ENCODE measurements around the gene SNX21.
"Not testable (repeated sequence)": the region's sequence is repeated elsewhere in the genome, so short reads cannot be mapped to it uniquely, and the experiment has no call there.

Gene SNX21

GRCh38 chr20:45851501-45851900 lies 17.9 kb downstream of the SNX21 start:
- no peak for DNase-seq

GRCh38 chr20:45852326-45852725 lies 18.7 kb downstream of the SNX21 start:
- no peak for DNase-seq

GRCh38 chr20:45853484-45853883 lies 19.9 kb downstream of the SNX21 start:
- DNase-seq = no peak

- DNase-seq = peak; percentile 100
These were observed 23.7 kb downstream of the SNX21 start, which contains the start of the genes ACOT8 and ZSWIM3 for GRCh38 chr20:45857114-45857881. Gene ACOT8, minus strand, starts transcription at chr20:45857392. Its CDS starts 77 bp downstream, at chr20:45857315. Gene ZSWIM3, plus strand, starts transcription at chr20:45857614. Its CDS starts 212 bp downstream, at chr20:45857826.

- no peak for DNase-seq
These were observed 24.2 kb downstream of the SNX21 start for GRCh38 chr20:45857882-45858216.

- no peak for DNase-seq
These were observed 26.3 kb downstream of the SNX21 start for GRCh38 chr20:45859916-45860315.

- no peak for DNase-seq
These were observed 27.1 kb downstream of the SNX21 start for GRCh38 chr20:45860560-45861220.

- no peak for DNase-seq
These were observed 27.8 kb downstream of the SNX21 start for GRCh38 chr20:45861221-45862075.

- DNase-seq = no peak
These were observed 30.2 kb downstream of the SNX21 start for GRCh38 chr20:45863543-45864470.

GRCh38 chr20:45866454-45866853 lies 32.9 kb downstream of the SNX21 start:
- DNase-seq = no peak

- no peak for DNase-seq
These were observed 33.7 kb downstream of the SNX21 start for GRCh38 chr20:45867136-45867818.

- DNase-seq = peak; percentile 75
These were observed 34.2 kb downstream of the SNX21 start for GRCh38 chr20:45867819-45868176.

GRCh38 chr20:45872626-45873025 lies 39.0 kb downstream of the SNX21 start:
- DNase-seq = no peak

- DNase-seq = peak; percentile 66
These were observed 40.0 kb downstream of the SNX21 start for GRCh38 chr20:45873409-45874103.

- not testable (repeated sequence) for DNase-seq
These were observed 40.5 kb downstream of the SNX21 start for GRCh38 chr20:45874104-45874481.

- DNase-seq = no peak
These were observed 41.0 kb downstream of the SNX21 start for GRCh38 chr20:45874576-45874975.

GRCh38 chr20:45878076-45878761 lies 44.6 kb downstream of the SNX21 start:
- DNase-seq = no peak

- peak; percentile 96 for DNase-seq
These were observed 47.6 kb downstream of the SNX21 start, which contains the start of gene ZSWIM1 for GRCh38 chr20:45880988-45881788. Gene ZSWIM1, plus strand, starts transcription at chr20:45881227. Its CDS starts 1,366 bp downstream, at chr20:45882593.

- no peak for DNase-seq
These were observed 49.0 kb downstream of the SNX21 start for GRCh38 chr20:45882469-45883099.

Measured in HCEC 1CT (cell line).